Natural killer cell (primary cell): ENCODE measurements around the gene SMYD2. TPM values are rescaled to one million over a fixed set of nuclear protein-coding genes. Genes with fewer than 3 reads are reported as not detected.

Experiments used
- ATAC-seq, 3 donors: fragments of 150-1000 bp in 2 of 3; fragments of 200-7000 bp in 1 of 3; cut with Tn5 transposase; 1 replicate in 1 of 3; 2 replicates in 2 of 3; pipeline ENCODE4 v1.10.0; 2021; ENCODE audit warnings: mild to moderate bottlenecking in 2 of 3, moderate library complexity in 2 of 3
- DNase-seq, 2 donors: peaks; one replicate each; pipeline versions ENCODE4 v3.0.0 to v3.0.0-alpha.2; 2013 to 2021; ENCODE audit warnings: mixed read lengths in 1 of 2
- H3K27ac ChIP-seq: one replicate; pipeline ENCODE4 v1.5.1; 2013; ENCODE audit warnings: mild to moderate bottlenecking, low read length
- H3K27me3 ChIP-seq: one replicate; pipeline ENCODE4 v1.6.1; 2013; ENCODE audit warnings: low read length; ENCODE audit not compliant: control insufficient read depth, insufficient read depth
- H3K36me3 ChIP-seq: one replicate; pipeline ENCODE4 v1.6.1; 2013; ENCODE audit warnings: low read length; ENCODE audit not compliant: control insufficient read depth, insufficient read depth
- H3K4me1 ChIP-seq: one replicate; pipeline ENCODE4 v1.6.1; 2013; ENCODE audit warnings: low read length; ENCODE audit not compliant: control insufficient read depth, insufficient read depth
- H3K4me3 ChIP-seq: one replicate; pipeline ENCODE4 v1.5.1; 2013; ENCODE audit warnings: low read length
- H3K9me3 ChIP-seq: one replicate; pipeline ENCODE4 v1.6.1; 2013; ENCODE audit warnings: low read length; ENCODE audit not compliant: control insufficient read depth, insufficient read depth
- H3K27ac Mint-ChIP-seq, 2 donors: one replicate each; pipeline ENCODE4 v1.8.0; 2022; ENCODE audit warnings: mild to moderate bottlenecking in 2 of 2, mixed read lengths in 2 of 2, moderate library complexity in 1 of 2
- H3K27me3 Mint-ChIP-seq, 2 donors: one replicate each; pipeline ENCODE4 v1.8.0; 2022; ENCODE audit warnings: low read depth in 2 of 2, mixed read lengths in 2 of 2
- H3K36me3 Mint-ChIP-seq: one replicate; pipeline ENCODE4 v1.8.0; 2022; ENCODE audit warnings: mixed read lengths
- H3K4me1 Mint-ChIP-seq, 2 donors: one replicate each; pipeline ENCODE4 v1.8.0; 2022; ENCODE audit warnings: mixed read lengths in 2 of 2
- H3K4me3 Mint-ChIP-seq: one replicate; pipeline ENCODE4 v1.8.0; 2022; ENCODE audit warnings: mild to moderate bottlenecking, moderate library complexity, mixed read lengths
- H3K9me3 Mint-ChIP-seq, 2 donors: one replicate each; pipeline ENCODE4 v1.8.0; 2022; ENCODE audit warnings: mixed read lengths in 2 of 2
- CTCF ChIP-seq: fragments of 200-600 bp; IDR thresholded peaks from one replicate; pipeline ENCODE4 v1.8.0; 2022; ENCODE audit warnings: antibody characterized with exemption
- WGBS: methylation state at CpG from one replicate; pipeline ENCODE4 v1.1.7; 2013; ENCODE audit warnings: missing lambda C conversion rate; ENCODE audit not compliant: insufficient coverage; 5-methylcytosine and 5-hydroxymethylcytosine counted together
- intact Hi-C: fragments of 100-400 bp; cut with micrococcal nuclease; formaldehyde crosslinking; loops from one replicate; pipeline ENCODE4 v1.14.2; 2022
- total RNA-seq, 4 donors: library from RNA; stranded (reverse); fragments of 120-200 nt in 1 of 4; gene quantifications; one replicate each; pipeline versions ENCODE4 v1.2.3 to v1.2.4, GENCODE V29; 2013 to 2022

The SMYD2 gene
- total RNA-seq = 10 to 100 TPM; 23.1 to 27.8 (median 26.9) TPM
- total RNA-seq (2013) = 50.9 TPM

- peak within 1 kb of the TSS; percentile 92 for H3K4me3 Mint-ChIP-seq
- DNase-seq = peak; percentile 55 to 83
- no peaks in the 10 kb centered on the region for H3K27me3 Mint-ChIP-seq
- WGBS = under 1% methylated on average over 94 of the region's 94 CpGs
- ATAC-seq = peak; percentile 73 to 83 (median 75)
- no peaks in the 10 kb centered on the region for H3K9me3 ChIP-seq
- H3K27me3 ChIP-seq = no peaks in the 10 kb centered on the region
- H3K9me3 Mint-ChIP-seq = no peaks in the 10 kb centered on the region
- H3K4me1 ChIP-seq = peaks cover 24% of the 10 kb centered on the region
- peak within 1 kb of the TSS; percentile 65 for H3K4me3 ChIP-seq
- H3K4me1 Mint-ChIP-seq = peaks cover 61 to 63% of the 10 kb centered on the region in 2 donors
- H3K27ac ChIP-seq = peak within 1 kb of the TSS; percentile 73
- intact Hi-C loops = no loop called here
- H3K27ac Mint-ChIP-seq = peak within 1 kb of the TSS; percentile 81
- no peaks in the 10 kb centered on the region for H3K36me3 ChIP-seq
- TF ChIP-seq CTCF = no peak
- no peaks in the 10 kb centered on the region for H3K36me3 Mint-ChIP-seq
These were observed at the start of gene SMYD2 for GRCh38 chr1:214281021-214281719. Gene SMYD2 (plus strand): TSS chr1:214281159. CDS start chr1:214281255, 96 bp downstream.

GRCh38 chr1:214233856-214234634 lies 46.9 kb upstream of the SMYD2 start:
- intact Hi-C loops = no loop called here
- no peaks in the 10 kb centered on the region for H3K36me3 Mint-ChIP-seq
- no peak overlapping the region for H3K27ac Mint-ChIP-seq
- no peaks in the 10 kb centered on the region for H3K4me1 Mint-ChIP-seq
- Histone ChIP-seq H3K9me3 (no peaks in the 10 kb centered on the region), H3K4me1 (no peaks in the 10 kb centered on the region), H3K27ac (no peak overlapping the region), H3K4me3 (no peak overlapping the region), H3K36me3 (no peaks in the 10 kb centered on the region), H3K27me3 (peaks cover 2% of the 10 kb centered on the region)
- H3K27me3 Mint-ChIP-seq = peaks cover 15 to 16% of the 10 kb centered on the region in 2 donors
- DNase-seq = no peak
- ATAC-seq = no peak
- H3K4me3 Mint-ChIP-seq = no peak overlapping the region
- 81% methylated on average over 9 of the region's 9 CpGs for WGBS
- TF ChIP-seq CTCF = no peak
- H3K9me3 Mint-ChIP-seq = no peaks in the 10 kb centered on the region

- Mint-ChIP-seq H3K36me3 (no peaks in the 10 kb centered on the region), H3K4me3 (no peak overlapping the region), H3K9me3 (no peaks in the 10 kb centered on the region), H3K27me3 (peaks cover 15 to 16% of the 10 kb centered on the region in 2 donors), H3K4me1 (no peaks in the 10 kb centered on the region), H3K27ac (no peak overlapping the region)
- intact Hi-C loops = no loop called here
- Histone ChIP-seq H3K27me3 (peaks cover 2% of the 10 kb centered on the region), H3K9me3 (no peaks in the 10 kb centered on the region), H3K4me1 (no peaks in the 10 kb centered on the region), H3K4me3 (no peak overlapping the region), H3K36me3 (no peaks in the 10 kb centered on the region), H3K27ac (no peak overlapping the region)
- 56% methylated on average over 2 of the region's 3 CpGs for WGBS
- ATAC-seq (no peak), DNase-seq (no peak)
- no peak for TF ChIP-seq CTCF
These were observed 46.3 kb upstream of the SMYD2 start for GRCh38 chr1:214234635-214235025.
